IMR-90 (cell line): Measurements from ENCODE around the gene CASS4. TPM values are rescaled to one million over a fixed set of nuclear protein-coding genes. Genes with fewer than 3 reads are reported as not detected.

ENCODE experiments used
- ATAC-seq: fragments of 200-7000 bp; cut with Tn5 transposase; 2 replicates; pipeline ENCODE4 v1.9.1; 2020; ENCODE audit warnings: low read depth, mild to moderate bottlenecking, moderate library complexity
- BruUV-seq: library from RNA; stranded (reverse); fragments of 400-500 nt; replicated peaks from 2 replicates; lab custom pipeline; 2021; lab: Mats Ljungman, UMichigan
- CTCF ChIA-PET: fragments of 300-600 bp; formaldehyde crosslinking; extraction: SDS; loops from one replicate; lab custom pipeline; 2021; ENCODE audit warnings: antibody characterized with exemption; lab: Yijun Ruan, JAX
- POLR2A ChIA-PET: fragments of 300-600 bp; sonication (Branson Sonifier 250); formaldehyde crosslinking; loops from one replicate; lab custom pipeline; 2022; ENCODE audit warnings: antibody characterized with exemption; ENCODE audit not compliant: unreplicated experiment; lab: Charles Lee
- DNase-seq: peaks from one replicate; pipeline ENCODE4 v3.0.0; 2013
- H2AFZ ChIP-seq: replicated peaks from 2 replicates; pipeline ENCODE3; 2013; ENCODE audit warnings: low read length, mild to moderate bottlenecking; ENCODE audit not compliant: poor library complexity
- H2AK5ac ChIP-seq: 2 replicates; pipeline ENCODE4 v1.6.1; 2013; ENCODE audit warnings: low read depth, low read length, inconsistent platforms
- H2AK9ac ChIP-seq: replicated peaks from 2 replicates; pipeline ENCODE3; 2013; ENCODE audit warnings: mild to moderate bottlenecking, low read depth, low read length, moderate library complexity; ENCODE audit not compliant: poor library complexity
- H2BK120ac ChIP-seq: 2 replicates; pipeline ENCODE4 v1.6.1; 2013; ENCODE audit warnings: low read depth, low read length, inconsistent platforms
- H2BK15ac ChIP-seq: 3 replicates; pipeline ENCODE4 v1.6.1; 2013; ENCODE audit warnings: low read depth, low read length, inconsistent platforms
- H2BK20ac ChIP-seq: 2 replicates; pipeline ENCODE4 v1.6.1; 2013; ENCODE audit warnings: low read depth, mild to moderate bottlenecking, inconsistent platforms, low read length, moderate library complexity
- H2BK5ac ChIP-seq: 2 replicates; pipeline ENCODE4 v1.6.1; 2013; ENCODE audit warnings: mild to moderate bottlenecking, low read depth, low read length, inconsistent platforms; ENCODE audit not compliant: poor library complexity, severe bottlenecking
- H3K14ac ChIP-seq: replicated peaks from 2 replicates; pipeline ENCODE4 v1.6.1; 2013; ENCODE audit warnings: low read depth, low read length, inconsistent platforms
- H3K18ac ChIP-seq: 2 replicates; pipeline ENCODE4 v1.6.1; 2013; ENCODE audit warnings: low read depth, low read length, control low read depth
- H3K23ac ChIP-seq: 2 replicates; pipeline ENCODE4 v1.6.1; 2013; ENCODE audit warnings: low read depth, low read length, inconsistent platforms
- H3K27ac ChIP-seq: 2 replicates; pipeline ENCODE4 v1.5.1; 2013; ENCODE audit warnings: mild to moderate bottlenecking, control low read depth, low read length; ENCODE audit not compliant: insufficient read depth
- H3K27me3 ChIP-seq: 2 replicates; pipeline ENCODE4 v1.6.1; 2013; ENCODE audit warnings: low read length; ENCODE audit not compliant: control insufficient read depth, insufficient read depth
- H3K36me3 ChIP-seq: 2 replicates; pipeline ENCODE4 v1.6.1; 2013; ENCODE audit warnings: low read length, mixed read lengths; ENCODE audit not compliant: control insufficient read depth, insufficient read depth
- H3K4ac ChIP-seq: 2 replicates; pipeline ENCODE4 v1.6.1; 2013; ENCODE audit warnings: low read depth, low read length, inconsistent platforms
- H3K4me1 ChIP-seq: 2 replicates; pipeline ENCODE4 v1.6.1; 2013; ENCODE audit warnings: low read length, mixed read lengths; ENCODE audit not compliant: control insufficient read depth, insufficient read depth
- H3K4me2 ChIP-seq: 2 replicates; pipeline ENCODE4 v1.6.1; 2013; ENCODE audit warnings: low read depth, mild to moderate bottlenecking, control low read depth, low read length, moderate library complexity
- H3K4me3 ChIP-seq: 2 replicates; pipeline ENCODE4 v1.5.1; 2013; ENCODE audit warnings: low read depth, mild to moderate bottlenecking, control low read depth, low read length, moderate library complexity; ENCODE audit not compliant: insufficient read depth
- H3K56ac ChIP-seq: 2 replicates; pipeline ENCODE4 v1.6.1; 2013; ENCODE audit warnings: low read length, inconsistent platforms; ENCODE audit not compliant: insufficient read depth; ENCODE audit errors: extremely low read depth
- H3K79me1 ChIP-seq, 2 experiments: 2 replicates each; pipeline ENCODE4 v1.6.1; 2013; ENCODE audit warnings: low read length in 2 of 2, inconsistent platforms in 1 of 2, low read depth in 1 of 2
- H3K9ac ChIP-seq: 2 replicates; pipeline ENCODE4 v1.6.1; 2013; ENCODE audit warnings: low read depth, low read length, control low read depth
- H3K9me1 ChIP-seq: 2 replicates; pipeline ENCODE4 v1.6.1; 2013; ENCODE audit warnings: low read length, inconsistent platforms; ENCODE audit not compliant: insufficient read depth
- H3K9me3 ChIP-seq: 2 replicates; pipeline ENCODE4 v1.6.1; 2013; ENCODE audit warnings: low read length; ENCODE audit not compliant: control insufficient read depth, insufficient read depth
- H4K20me1 ChIP-seq: 2 replicates; pipeline ENCODE4 v1.6.1; 2013; ENCODE audit warnings: low read length, inconsistent platforms; ENCODE audit not compliant: insufficient read depth
- H4K5ac ChIP-seq: 2 replicates; pipeline ENCODE4 v1.6.1; 2013; ENCODE audit warnings: mild to moderate bottlenecking, low read depth, low read length, control low read depth
- H4K8ac ChIP-seq, 2 experiments: 2 replicates each; pipeline ENCODE4 v1.6.1; 2013; ENCODE audit warnings: low read depth in 2 of 2, low read length in 2 of 2, control low read depth in 1 of 2, inconsistent platforms in 1 of 2
- H4K91ac ChIP-seq: 2 replicates; pipeline ENCODE4 v1.6.1; 2013; ENCODE audit warnings: low read depth, low read length, inconsistent platforms; ENCODE audit not compliant: insufficient read depth
- CTCF ChIP-seq: conservative IDR thresholded peaks from 2 replicates; pipeline ENCODE4 v1.5.1; 2012; ENCODE audit warnings: mild to moderate bottlenecking, low read depth, low read length, improper control_type of control experiment
- RCOR1 ChIP-seq: IDR thresholded peaks from 2 replicates; pipeline ENCODE4 v1.6.1; 2012; ENCODE audit warnings: mild to moderate bottlenecking, low read length, improper control_type of control experiment; ENCODE audit not compliant: insufficient replicate concordance
- SMC3 ChIP-seq: fragments of 150-350 bp; IDR thresholded peaks from 2 replicates; pipeline ENCODE4 v1.6.1; 2016; ENCODE audit warnings: low read depth, mild to moderate bottlenecking, antibody characterized with exemption, low read length, moderate library complexity
- WGBS, 2 experiments: methylation state at CpG; one replicate each; pipeline versions ENCODE4 v1.1.5 to v1.1.7; 2013; ENCODE audit warnings: missing lambda C conversion rate in 2 of 2; ENCODE audit not compliant: insufficient read length in 1 of 2; ENCODE audit errors: extremely low coverage in 2 of 2; 5-methylcytosine and 5-hydroxymethylcytosine counted together
- dilution Hi-C: fragments of 300-500 bp; cut with HindIII; formaldehyde crosslinking; loops from one replicate; pipeline ENCODE4 v1.14.3; 2018; ENCODE audit warnings: low sequenced_read_pairs; ENCODE audit not compliant: unreplicated experiment
- in situ Hi-C: fragments of 300-500 bp; cut with MboI; formaldehyde crosslinking; loops from 3 replicates; pipeline ENCODE4 v1.14.3; 2019; ENCODE audit warnings: low sequenced_read_pairs, inconsistent platforms, mixed read lengths
- intact Hi-C: fragments of 100-400 bp; cut with micrococcal nuclease; formaldehyde crosslinking; loops from 2 replicates; pipeline ENCODE4 v1.10.0; 2022
- polyA plus RNA-seq, 3 experiments: library from polyadenylated mRNA; depleted of rRNA; stranded (reverse); fragments of >200 nt; gene quantifications; 2 replicates each; pipeline ENCODE4 v1.2.3, GENCODE V29; 2012; ENCODE audit warnings: low replicate concordance in 1 of 3
- total RNA-seq: library from RNA; depleted of rRNA; stranded (reverse); fragments of >200 nt; gene quantifications from 2 replicates; pipeline ENCODE4 v1.2.3, GENCODE V29; 2012

The CASS4 gene
- total and polyA plus RNA-seq, 2 of the 4 experiments (the other 2 are of a cell fraction): 25.8 to 26.5 TPM

GRCh38 chr20:56483970-56484369 is 71.9 kb downstream of the CASS4 start:
- peaks cover 30 to 48% of the 10 kb centered on the region in 2 experiments for H3K79me1 ChIP-seq
- no peak overlapping the region for H3K23ac ChIP-seq
- H3K56ac ChIP-seq: no peak overlapping the region
- in situ Hi-C loops: no loop called here
- intact Hi-C loops: no loop called here
- H3K27me3 ChIP-seq: no peaks in the 10 kb centered on the region
- ChIA-PET CTCF (no interaction called here), POLR2A (no interaction called here)
- ATAC-seq (no peak), DNase-seq (no peak)
- H3K4ac ChIP-seq: no peak overlapping the region
- peaks cover 3% of the 10 kb centered on the region; the same call in 1 of the 2 replicates for H4K20me1 ChIP-seq
- dilution Hi-C loops: no loop called here
- H3K14ac ChIP-seq: no peak overlapping the region
- no peak overlapping the region for H4K91ac ChIP-seq
- no peak overlapping the region for H2BK120ac ChIP-seq
- no peak for TF ChIP-seq RCOR1
- no peak for TF ChIP-seq CTCF
- no peak for TF ChIP-seq SMC3
- H3K36me3 ChIP-seq: peaks cover 52% of the 10 kb centered on the region
- no peak overlapping the region for H4K5ac ChIP-seq
- no peak overlapping the region for H3K27ac ChIP-seq
- no peak overlapping the region for H2BK20ac ChIP-seq
- no CpG with 5 or more reads among the region's 7 CpGs for WGBS, 2 experiments
- H2AK9ac ChIP-seq: no peak overlapping the region
- H3K4me1 ChIP-seq: peaks cover 2% of the 10 kb centered on the region; the same call in 1 of the 2 replicates
- H3K18ac ChIP-seq: no peak overlapping the region
- H2AK5ac ChIP-seq: no peak overlapping the region
- H4K8ac ChIP-seq: no peak overlapping the region
- no peak overlapping the region for H2BK15ac ChIP-seq
- H3K9me3 ChIP-seq: no peaks in the 10 kb centered on the region
- H3K4me2 ChIP-seq: no peak overlapping the region
- BruUV-seq: no TSS peak
- H3K9me1 ChIP-seq: no peaks in the 10 kb centered on the region
- H2AFZ ChIP-seq: no peak overlapping the region
- no peak overlapping the region for H3K4me3 ChIP-seq
- no peak overlapping the region for H3K9ac ChIP-seq
- no peak overlapping the region for H2BK5ac ChIP-seq
